Glomerular visceral epithelial cell (primary cell): ENCODE results near the gene IL1R1.

Experiments used
- DNase-seq: peaks from one replicate; pipeline ENCODE4 v3.0.0-alpha.2; 2016; ENCODE audit errors: extremely low spot score

Gene IL1R1

DNA sequence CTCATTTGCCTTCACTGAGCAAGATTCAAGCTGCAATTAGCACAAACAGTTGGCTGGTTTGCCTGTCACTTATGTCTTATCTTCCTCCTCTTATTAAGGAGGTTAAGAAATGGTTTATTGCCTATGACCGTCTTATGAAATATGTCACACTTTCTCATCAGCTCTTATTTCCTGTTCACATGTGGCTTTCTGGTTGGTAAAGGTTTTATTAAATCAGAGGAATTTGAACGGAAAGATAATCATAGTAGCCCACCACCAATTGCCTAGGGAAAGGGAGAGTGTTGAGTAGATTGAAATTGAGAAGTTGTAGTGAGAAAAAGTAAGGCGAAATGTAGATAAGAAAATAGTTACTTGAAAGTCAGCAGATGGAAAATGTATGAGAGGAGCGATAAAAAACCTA lies 4.2 kb upstream of the IL1R1 start:
- no peak for DNase-seq

DNA sequence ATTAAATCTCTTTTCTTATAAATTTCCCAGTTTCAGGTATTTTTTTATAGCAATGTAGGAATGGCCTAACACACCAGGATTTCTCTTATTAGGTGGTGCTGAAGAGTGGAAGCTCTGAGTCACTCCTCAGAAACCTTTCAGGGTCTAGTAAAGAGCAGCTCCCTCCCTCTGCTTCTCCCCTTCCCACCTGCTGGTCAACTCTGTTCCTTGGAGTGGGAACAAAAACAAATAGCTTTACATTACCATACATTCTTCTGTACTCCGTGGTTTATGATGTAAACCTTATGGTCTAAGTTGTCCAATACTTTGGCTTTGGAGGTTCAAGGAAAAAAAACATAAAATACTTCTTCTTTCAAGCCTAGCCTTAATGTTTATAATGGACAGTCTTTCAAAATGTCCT lies 2.7 kb upstream of the IL1R1 start:
- DNase-seq = peak; percentile 41

DNA sequence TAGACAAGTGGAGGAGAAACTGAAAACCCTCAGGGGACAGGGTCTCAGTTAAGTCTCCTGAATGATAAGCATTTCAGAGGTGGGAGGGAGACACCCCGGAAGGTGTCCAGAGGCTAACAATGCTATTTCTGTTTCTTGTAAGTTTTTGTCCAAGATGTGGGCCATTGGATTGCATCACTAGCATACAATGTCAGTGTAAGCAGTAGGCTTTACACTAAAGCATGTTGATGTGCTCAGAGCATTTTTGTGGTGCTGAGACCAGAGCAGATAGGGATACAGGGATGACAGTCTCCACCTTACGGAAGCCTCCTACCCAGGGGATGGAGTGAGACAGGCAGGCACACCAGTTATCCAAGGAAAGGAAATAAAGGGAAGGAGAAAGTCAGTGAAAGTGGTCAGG lies 2.2 kb upstream of the IL1R1 start:
- no peak for DNase-seq

DNA sequence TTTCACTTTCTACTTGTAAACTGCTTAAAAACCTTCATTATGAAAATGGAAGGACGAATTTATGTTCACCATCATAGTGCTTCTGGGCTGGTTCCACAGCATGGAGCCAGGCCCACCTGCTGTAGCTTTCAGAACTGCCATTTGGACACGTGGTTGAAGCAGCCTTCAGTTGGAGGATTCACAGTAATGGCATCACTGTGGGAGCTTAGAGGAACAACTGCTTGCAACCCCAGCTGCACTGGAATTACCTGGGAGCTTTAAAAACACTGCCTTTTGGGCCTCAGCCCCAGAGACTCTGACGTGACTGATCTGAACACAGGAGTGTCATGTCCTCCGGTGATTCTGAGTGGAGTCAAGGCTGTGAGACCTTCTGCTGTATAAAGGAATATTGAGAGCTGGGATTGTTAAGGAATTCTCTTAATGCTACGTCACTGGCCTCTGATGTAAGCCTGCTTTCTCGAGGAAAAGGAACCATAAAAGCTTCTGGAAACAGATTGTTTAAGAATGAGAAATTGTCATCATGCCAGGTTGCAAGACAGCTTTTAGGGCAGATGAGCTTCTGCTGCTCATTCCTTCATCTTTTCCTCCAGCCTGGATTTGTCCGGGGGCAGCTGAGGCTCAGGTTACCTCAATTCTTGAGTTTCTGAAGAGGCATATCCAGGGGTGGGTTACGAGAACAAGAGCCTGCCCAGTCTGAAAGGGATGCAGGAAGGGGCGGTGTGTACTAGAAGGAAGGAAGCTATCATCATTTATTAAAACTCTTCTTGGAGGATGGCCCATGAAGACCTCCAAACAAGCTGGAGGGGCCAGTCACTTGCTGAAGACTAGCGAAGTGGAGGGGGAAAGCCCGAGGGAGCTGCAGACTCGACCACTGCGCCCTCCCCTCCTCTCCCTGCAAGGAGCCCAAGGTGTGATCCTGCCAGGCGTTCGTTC lies 1.3 kb upstream of the IL1R1 start:
- DNase-seq = no peak

DNA sequence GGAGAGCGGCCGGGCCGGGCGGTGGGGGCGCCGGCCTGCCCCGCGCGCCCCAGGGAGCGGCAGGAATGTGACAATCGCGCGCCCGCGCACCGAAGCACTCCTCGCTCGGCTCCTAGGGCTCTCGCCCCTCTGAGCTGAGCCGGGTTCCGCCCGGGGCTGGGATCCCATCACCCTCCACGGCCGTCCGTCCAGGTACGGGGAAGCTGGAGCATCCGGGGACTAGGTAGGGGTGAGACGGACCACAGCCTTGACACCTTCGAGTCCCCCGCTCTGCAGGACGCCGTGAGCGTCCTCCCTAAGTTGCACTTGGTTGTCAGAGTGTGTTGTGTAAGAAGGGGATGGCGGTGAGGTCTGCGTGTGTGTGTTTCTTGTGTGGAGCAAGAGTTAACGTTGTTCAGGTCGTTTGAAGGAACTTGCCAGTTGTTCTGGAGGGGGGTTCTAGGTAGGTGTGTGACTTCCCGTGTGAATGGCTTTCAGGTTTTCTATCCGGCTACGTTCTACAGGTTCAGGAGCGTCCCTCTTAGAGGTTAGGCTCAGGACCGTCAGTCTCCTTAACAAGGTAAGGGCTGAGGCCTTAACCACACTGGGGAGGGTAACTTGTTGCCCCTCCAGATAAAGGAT lies 393 bp downstream of the IL1R1 start:
- no peak for DNase-seq

DNA sequence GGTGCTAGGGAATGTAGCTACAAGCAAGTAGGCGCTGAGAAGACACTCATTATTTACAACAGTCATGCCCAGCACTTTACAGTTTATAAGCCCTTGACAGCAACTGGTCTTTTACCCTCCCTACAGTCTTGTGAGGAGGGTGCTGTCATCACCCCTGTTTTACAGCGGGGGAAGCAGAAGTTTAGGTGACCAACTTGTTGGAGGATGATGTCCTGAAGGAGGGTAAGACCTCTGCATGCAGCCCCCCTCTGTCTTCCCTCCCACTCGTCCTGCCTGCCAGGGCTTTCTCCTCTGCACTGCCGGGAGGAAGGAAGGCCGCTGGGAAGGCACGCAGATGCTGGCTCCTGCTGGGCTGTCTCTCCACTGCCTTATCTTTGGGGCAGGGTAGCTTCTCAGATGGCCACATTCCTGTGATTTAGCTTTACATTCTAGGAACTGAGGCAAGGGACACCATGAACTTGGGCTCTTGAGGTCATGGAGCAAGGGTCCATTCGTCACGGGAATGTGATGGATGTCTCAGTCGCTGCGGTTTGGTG lies 972 bp downstream of the IL1R1 start:
- no peak for DNase-seq

DNA sequence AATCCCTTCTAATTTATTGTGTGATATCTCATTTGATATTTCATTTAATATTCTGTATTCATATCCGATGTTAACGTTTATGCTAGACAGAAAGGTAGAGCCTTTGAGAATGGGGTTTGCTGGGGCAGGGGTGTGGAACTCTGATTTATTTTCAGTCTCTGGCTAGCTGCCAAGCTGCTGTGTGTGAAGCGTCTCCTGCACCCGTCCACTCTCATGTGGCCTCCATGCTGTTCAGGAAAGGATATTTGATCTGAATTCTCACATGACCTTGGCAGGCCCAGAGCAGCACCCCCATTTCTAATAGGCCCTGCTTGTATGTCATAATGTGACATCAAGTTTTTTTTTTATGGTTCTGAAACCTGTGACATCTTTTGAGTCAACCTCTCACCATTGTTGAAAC lies 1.6 kb downstream of the IL1R1 start:
- DNase-seq = no peak

DNA sequence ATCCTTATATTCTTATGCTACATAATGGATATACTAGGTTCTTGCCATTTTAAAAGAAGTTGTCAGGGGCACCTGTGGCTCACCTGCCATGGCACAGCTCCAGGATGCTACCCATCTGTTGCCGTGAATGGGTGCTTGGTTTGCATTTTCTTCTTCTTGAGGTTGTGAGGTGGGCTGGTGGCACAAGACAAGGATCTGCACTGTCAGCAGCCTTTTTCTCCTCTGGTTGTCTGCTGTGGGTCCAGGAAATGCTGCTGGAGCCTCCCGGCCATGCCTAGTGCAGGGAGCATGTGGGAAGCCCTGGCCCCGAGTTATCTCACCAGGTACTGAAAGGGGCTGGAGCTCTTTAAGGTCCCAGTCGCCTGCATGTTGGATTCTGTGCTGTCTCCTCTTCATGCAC lies 2.6 kb downstream of the IL1R1 start:
- no peak for DNase-seq

DNA sequence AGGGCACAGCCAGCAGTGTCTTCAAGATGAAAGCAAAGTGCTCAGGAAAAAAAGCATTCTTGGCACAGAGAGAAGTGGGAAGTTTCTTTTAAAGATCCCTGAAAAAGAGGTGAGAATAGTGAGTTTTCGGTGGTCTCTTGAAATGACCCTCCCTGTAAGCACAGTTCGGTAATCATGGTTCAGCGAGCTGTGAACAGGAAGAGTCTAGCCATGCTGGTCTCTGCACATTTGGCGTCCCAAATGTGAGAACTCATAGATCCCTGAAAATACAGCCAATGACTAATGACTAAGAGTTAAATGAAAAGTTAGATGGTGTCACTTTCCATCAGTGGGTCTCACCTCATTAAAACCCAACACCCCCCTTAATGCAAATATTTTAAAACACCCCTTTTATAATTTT lies 3.4 kb downstream of the IL1R1 start:
- DNase-seq = no peak

DNA sequence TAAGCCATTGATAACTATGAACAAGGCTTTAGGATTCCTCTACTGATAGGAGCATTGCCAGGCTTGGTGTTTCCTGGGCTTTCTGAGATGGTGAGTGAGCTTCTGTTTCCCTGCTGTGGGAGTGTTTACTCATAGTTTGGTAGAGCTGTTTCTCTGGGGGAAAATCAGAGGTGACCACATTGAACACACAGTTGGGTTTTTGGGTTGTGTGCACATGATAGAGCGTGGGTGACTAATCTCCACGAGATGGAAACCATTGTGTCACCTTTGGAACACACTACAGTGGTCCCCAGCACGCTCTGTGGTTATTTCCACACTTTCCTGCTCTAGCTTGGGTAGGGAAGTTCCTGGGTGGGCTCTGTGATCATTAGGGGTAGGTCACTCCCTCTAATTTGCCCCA lies 5.4 kb downstream of the IL1R1 start:
- peak; percentile 51 for DNase-seq

DNA sequence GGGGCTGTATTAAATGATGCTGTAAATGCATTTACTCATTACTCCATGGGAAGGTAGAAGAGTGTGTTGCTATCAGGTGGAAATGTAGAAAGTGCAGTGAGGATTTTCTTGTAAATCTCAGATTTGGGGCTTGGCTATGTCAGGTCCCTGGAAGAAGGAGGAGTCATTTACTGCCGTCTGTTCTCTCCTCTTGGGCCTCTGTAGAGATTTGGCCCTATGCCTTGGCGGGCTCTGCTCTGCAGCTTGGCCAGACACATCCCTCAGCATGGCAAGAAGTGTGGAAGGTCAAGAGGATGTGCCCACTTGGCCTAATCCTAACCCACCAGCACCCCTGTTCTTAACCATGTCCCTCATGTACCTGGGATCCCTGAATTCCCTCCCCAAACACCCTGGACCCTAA lies 6.7 kb downstream of the IL1R1 start:
- DNase-seq = no peak

DNA sequence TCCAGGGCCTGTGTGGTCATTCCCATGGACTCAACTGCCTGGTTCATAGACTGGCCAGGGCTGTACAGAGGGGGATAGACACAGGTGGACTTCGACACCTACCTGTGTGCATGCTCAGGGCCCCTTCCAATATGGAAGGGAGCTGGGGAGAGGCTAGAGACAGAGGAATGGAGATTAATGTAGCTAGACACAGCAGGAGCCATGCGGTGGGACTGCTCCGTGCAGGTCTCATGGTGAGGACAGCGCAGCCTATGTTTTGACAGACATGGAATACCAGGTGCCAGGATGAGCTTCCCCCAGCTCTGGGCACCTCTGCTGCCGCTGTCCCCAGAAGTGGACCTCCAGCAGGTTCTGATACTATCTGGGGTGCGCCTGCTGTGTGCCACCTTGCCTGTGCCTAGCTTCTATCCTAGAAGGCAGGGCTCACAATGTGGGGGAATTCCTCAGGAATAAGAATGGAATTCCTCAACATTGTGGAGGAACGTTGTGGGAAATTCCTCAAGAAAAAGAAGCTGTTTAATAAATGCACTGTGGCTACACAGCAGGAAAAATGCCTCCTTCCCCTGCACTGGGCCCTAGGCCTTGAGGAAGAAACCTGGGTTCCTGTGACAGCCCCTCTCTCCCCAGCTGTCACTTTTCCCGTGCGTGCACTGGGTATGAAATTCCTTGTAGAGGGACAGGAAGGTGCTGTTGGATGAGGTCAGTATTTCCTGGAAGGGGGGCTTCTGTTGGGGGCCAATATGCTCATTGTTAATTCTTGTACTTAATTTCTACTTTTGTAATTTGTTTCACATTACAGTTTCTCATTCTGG lies 7.3 kb downstream of the IL1R1 start:
- peak; percentile 30 for DNase-seq

DNA sequence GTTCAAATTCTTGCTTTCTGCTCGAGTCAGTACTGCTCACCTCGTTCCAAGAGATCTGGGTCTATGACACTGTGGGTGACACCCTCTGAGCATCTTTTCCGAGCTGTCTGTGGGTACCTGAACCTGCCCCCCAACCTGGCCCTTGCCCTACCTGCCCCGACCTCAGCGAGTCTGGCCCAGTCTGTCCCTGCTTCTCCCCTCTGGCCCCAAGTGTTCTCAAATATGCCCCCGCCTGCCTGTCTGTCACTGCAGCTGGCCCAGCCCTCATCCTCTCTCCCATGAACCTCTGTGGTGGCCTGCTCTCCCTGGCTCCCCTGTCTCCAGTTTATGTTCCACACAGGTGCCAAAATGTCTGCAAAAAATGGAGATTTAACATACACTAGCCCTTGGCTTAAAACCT lies 11.8 kb downstream of the IL1R1 start:
- no peak for DNase-seq

DNA sequence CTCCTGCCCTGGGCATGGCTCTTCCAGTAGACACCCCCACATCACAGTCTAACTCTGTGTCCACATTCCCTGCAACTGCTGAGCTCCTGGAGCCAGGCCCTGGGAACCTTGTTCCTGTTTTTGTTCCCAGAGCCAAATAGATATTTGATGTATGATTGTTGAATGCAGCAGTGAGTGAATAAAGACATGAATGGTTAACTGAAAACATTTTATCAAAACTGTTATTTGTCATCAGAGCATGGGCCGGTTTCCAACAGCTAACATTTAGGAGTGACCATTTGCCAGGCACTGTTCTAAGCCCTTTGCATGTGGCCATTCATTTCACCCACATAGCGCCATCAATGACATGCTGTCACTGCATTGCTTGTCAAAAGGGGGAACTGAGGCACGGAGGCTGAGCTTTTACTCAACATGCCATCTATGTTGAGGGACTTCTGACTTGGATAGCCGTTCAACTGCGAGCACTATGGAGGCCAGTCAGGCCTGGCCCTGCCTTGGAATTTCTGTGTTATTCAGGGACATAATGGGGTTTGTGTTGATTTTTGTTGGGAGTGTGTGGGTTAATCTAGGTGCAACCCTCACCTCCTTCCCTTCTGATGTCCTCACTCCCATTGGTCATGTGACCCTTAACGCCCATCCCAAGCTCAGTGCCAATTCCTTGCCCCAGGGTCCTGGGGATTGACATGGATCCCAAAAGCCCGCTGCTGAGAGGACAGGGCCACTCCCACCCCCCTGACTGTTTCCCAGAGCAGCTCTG lies 12.6 kb downstream of the IL1R1 start:
- no peak for DNase-seq

DNA sequence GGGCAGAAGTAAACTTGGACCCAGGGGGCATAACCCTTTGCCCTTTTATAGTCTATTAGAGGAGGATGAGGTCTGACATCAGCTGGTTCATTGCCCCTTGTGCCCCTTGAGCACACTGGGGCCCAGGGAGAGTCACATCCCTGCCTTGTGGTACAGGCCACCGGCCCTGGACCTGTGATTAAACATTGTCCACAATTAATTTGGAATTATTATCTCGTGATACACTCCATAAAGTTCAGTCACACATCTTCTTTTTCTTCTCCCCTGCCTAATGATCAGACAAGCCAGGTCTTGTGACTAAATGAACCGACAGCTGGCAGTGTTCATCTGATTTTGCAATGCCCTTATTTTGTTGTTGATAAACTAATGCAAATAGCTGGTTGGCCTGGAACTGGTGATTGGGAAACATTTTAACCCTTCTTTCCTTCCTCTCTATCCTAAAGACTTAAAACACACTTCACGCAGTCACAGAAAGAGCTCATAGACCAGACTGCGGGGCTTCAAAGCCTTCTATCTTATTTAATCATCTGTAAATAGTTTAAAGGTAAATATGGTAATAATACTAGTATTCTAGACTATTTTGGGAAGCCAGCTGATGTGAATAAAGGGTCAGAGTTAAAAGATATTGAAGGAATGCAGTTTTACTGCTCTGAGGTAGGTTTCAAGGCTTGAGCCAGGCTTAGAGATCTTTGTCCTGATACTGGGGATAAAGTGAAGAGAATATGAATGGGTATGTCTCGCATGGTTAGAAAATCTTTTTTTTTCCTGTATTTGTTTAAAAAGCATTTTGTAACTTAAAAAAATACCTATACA lies 13.4 kb downstream of the IL1R1 start:
- DNase-seq = no peak

DNA sequence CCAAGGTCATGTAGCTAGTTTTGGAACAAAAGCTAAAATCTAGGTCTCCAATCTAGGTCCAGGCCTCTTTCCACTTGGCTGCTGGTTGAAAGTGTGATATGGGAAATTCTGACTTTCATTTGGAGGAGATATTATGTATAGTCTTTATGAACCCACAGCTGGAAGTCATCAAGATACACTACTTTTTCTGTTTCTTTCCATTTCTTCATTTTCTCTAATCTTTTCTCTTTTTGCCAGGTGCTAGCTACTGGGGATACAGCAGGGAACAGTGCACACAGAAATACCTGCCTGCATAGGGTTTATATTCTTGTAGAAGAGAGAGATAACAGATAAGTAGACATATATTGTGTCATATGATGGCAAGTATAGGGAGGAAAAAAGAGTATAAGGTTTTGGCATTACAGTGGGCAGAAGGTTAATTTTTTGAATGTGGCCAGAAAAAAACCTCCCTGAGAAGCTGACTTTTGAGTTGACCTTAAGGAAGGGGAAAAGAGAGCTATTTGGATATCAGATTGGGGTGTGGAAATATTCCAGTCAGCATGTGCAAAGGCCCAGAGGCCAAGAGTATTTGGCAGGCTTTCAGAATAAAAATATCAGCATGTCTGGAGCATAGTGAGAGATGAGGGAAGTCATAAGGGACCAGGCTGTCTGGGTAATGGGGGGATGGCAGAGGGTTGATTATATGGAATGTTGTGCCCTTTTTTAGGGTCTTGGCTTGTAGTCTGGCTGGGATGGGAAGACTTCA lies 15.6 kb downstream of the IL1R1 start:
- DNase-seq = no peak

DNA sequence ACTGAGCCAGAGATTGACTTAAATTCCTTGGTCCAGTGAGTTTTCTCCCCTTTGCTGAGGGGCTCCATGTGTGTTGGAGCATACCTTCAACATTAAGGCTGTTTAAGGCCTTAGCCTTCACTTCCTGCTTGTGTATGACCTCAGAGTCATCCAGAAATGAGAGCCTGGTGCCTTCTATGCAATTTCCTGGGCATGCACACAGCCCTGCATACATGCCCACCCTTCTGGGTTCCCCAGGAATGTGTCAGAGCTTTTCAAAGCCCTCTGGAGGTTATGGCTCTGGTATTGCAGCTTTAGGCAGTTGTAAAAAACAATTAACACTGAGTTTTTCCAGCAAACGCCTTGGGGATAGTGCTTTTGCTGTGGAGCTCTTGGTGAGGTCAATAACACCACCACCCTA lies 16.7 kb downstream of the IL1R1 start:
- peak; percentile 30 for DNase-seq

DNA sequence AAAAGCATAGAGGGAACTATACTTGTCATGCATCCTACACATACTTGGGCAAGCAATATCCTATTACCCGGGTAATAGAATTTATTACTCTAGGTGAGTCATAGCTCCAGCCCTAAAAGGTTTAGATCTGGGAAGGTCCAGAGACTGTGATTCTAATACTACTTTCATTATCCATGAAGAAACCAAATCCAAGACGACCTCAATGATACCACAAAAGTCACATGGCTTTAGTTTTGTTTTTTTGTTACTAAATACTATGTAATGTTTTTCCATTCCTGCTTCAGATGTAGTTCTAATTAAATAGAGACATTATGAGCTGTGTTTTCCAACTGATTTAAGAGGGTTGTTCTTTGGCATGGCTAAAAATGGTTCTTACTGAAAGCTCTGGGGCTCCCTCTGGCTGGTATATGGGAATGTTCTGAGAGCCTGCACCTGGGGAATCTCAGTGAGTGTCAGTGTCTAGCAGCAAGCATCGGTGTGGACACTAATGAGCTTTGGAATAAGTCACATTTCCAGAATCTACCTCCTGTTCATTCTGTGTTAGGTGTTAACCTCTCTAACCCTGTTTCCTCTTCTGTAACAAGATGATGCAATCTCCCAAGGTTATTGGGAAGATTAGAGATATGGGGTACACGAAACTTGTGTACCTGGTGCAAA lies 23.8 kb downstream of the IL1R1 start:
- peak; percentile 61 for DNase-seq

DNA sequence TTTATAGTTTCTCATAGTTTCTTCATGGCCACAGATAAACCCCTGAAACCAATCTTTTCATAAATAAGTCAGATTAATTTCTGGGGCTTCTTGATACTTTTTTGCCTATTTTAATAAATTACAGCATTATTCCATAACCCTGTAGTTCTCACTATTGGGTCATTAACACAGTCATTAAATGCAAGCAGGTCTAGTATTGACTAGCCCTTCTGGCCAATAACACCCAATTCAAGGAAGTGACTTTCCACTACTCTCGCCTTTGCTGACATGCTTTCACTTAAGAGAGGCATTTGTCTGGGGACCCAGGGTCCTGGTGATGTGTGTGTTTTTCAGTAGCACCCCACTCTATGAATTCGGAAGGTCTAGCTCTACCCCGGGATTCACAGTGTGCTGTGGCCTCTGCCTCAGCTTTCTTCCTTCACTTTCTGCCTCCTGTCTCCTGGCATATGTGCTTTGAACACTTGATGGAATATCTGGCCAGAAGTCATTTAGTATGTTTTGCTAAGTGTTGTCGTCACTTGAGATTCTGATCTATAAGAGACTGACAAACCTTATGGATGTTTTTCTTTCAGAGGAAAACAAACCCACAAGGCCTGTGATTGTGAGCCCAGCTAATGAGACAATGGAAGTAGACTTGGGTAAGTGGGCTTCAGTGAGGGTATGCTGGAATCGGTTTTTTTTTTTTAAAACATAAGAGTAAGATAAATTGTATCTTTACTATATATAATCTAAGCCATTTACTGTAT lies 25.7 kb downstream of the IL1R1 start:
- no peak for DNase-seq
